Activated CD4-positive, alpha-beta T cell treated with anti-CD3 and anti-CD28 coated beads, Interleukin-2, amount 10 ng/mL, durations not matched to agents 7 days and 5 days (primary cell): ENCODE results near the gene WDR55. TPM values are rescaled to one million over a fixed set of nuclear protein-coding genes. Genes with fewer than 3 reads are reported as not detected.
"Not testable (repeated sequence)": the region's sequence is repeated elsewhere in the genome, so short reads cannot be mapped to it uniquely, and the experiment has no call there.

ENCODE experiments used
- CTCF ChIA-PET: fragments of 350-600 bp; sonication (Branson Sonifier 250); formaldehyde crosslinking; loops from one replicate; lab custom pipeline; 2021; ENCODE audit warnings: antibody characterized with exemption; lab: Charles Lee
- POLR2A ChIA-PET: fragments of 350-600 bp; sonication (Branson Sonifier 250); formaldehyde crosslinking; loops from one replicate; lab custom pipeline; 2021; ENCODE audit warnings: antibody characterized with exemption; lab: Charles Lee
- DNase-seq: peaks from one replicate; pipeline ENCODE4 v3.0.0-alpha.2; 2020
- H3K27ac Mint-ChIP-seq: one replicate; pipeline ENCODE4 v1.8.0; 2021; ENCODE audit warnings: mild to moderate bottlenecking, moderate library complexity, mixed read lengths
- H3K27me3 Mint-ChIP-seq: one replicate; pipeline ENCODE4 v1.8.0; 2021; ENCODE audit warnings: mixed read lengths
- H3K36me3 Mint-ChIP-seq: one replicate; pipeline ENCODE4 v1.8.0; 2021; ENCODE audit warnings: low read depth, mixed read lengths
- H3K4me1 Mint-ChIP-seq: one replicate; pipeline ENCODE4 v1.8.0; 2021; ENCODE audit warnings: mixed read lengths
- H3K4me3 Mint-ChIP-seq: one replicate; pipeline ENCODE4 v1.8.0; 2021; ENCODE audit warnings: mild to moderate bottlenecking, moderate library complexity, mixed read lengths
- H3K9me3 Mint-ChIP-seq: one replicate; pipeline ENCODE4 v1.8.0; 2021; ENCODE audit warnings: mixed read lengths
- microRNA-seq: library from miRNA; unstranded; fragments of <30 nt; microRNA quantifications from one replicate; pipeline ENCODE4 v1.2.0, GENCODE V29; 2021; ENCODE audit warnings: borderline microRNAs expressed, borderline replicate concordance
- total RNA-seq, 2 experiments: library from RNA; stranded (reverse); gene quantifications; one replicate each; pipeline ENCODE4 v1.2.3, GENCODE V29; 2021

The WDR55 gene
- total RNA-seq, 2 experiments from 2014 or later = 33.7 to 37.1 TPM

GRCh38 chr5:140718266-140718592 lies 53.5 kb downstream of the WDR55 start:
- Mint-ChIP-seq H3K27me3 (peaks cover 19% of the 10 kb centered on the region), H3K27ac (no peak overlapping the region), H3K36me3 (no peaks in the 10 kb centered on the region), H3K9me3 (no peaks in the 10 kb centered on the region), H3K4me1 (peaks cover 7% of the 10 kb centered on the region), H3K4me3 (no peak overlapping the region)
- ChIA-PET CTCF (interaction anchor here (1.3 to 3.2 kb wide), 3 partner anchors 355 to 474 kb away, joined by 4 to 8 read pairs (median 7); partner anchors contain the start of gene SLC4A9), POLR2A (no interaction called here)
- DNase-seq = no peak

GRCh38 chr5:140720738-140721137 lies 56.0 kb downstream of the WDR55 start:
- Mint-ChIP-seq H3K4me1 (peaks cover 12% of the 10 kb centered on the region), H3K27me3 (peaks cover 23% of the 10 kb centered on the region)
- H3K27ac Mint-ChIP-seq, H3K36me3 Mint-ChIP-seq, H3K9me3 Mint-ChIP-seq, H3K4me3 Mint-ChIP-seq, POLR2A ChIA-PET, DNase-seq: not testable (repeated sequence)
- CTCF ChIA-PET = interaction anchor here (0.6 to 3.2 kb wide), 9 partner anchors 12 to 497 kb away, joined by 3 to 9 read pairs (median 4); partner anchors contain the start of gene SLC4A9

GRCh38 chr5:140721395-140721794 lies 56.7 kb downstream of the WDR55 start:
- CTCF ChIA-PET = interaction anchor here (0.6 to 2.9 kb wide), 6 partner anchors 159 to 477 kb away, joined by 3 to 7 read pairs (median 4); no protein-coding TSS in a partner anchor
- H3K27ac Mint-ChIP-seq, H3K4me3 Mint-ChIP-seq, DNase-seq, H3K9me3 Mint-ChIP-seq, H3K36me3 Mint-ChIP-seq, POLR2A ChIA-PET: not testable (repeated sequence)
- Mint-ChIP-seq H3K4me1 (peaks cover 17% of the 10 kb centered on the region), H3K27me3 (peaks cover 27% of the 10 kb centered on the region)

Small RNA genes lying within 50 kb of the gene (microRNA-seq; reads per million reads assigned to microRNA genes)
- gene MIR3655 = 0.63 reads per million

Other genes starting within 250 kb of the WDR55 start
- gene EIF4EBP3, start 117.2 kb upstream of the WDR55 start, total RNA-seq = 1 to 10 TPM; 9.5 to 9.7 TPM
- 10 to 100 TPM; 32.4 to 38.0 TPM for gene SRA1, start 107.4 kb upstream of the WDR55 start, total RNA-seq
- gene APBB3, start 100.3 kb upstream of the WDR55 start, total RNA-seq = 10 to 100 TPM; 28.5 to 32.8 TPM
- gene SLC35A4, start 100.1 kb upstream of the WDR55 start, total RNA-seq = 10 to 100 TPM; 84.0 to 96.6 TPM
- under 1 TPM; 0.21 to 0.37 TPM for gene CD14, start 31.7 kb upstream of the WDR55 start, total RNA-seq
- 10 to 100 TPM; 33.5 to 38.8 TPM for gene TMCO6, start 25.5 kb upstream of the WDR55 start, total RNA-seq
- gene NDUFA2, start 17.3 kb upstream of the WDR55 start, total RNA-seq = 10 to 100 TPM; 76.3 to 79.9 TPM
- gene IK, start 17.1 kb upstream of the WDR55 start, total RNA-seq = 100 to 1,000 TPM; 121 to 161 TPM
- gene DND1, start 8.7 kb downstream of the WDR55 start, total RNA-seq = 1 to 10 TPM; 2.0 to 2.2 TPM
- 10 to 100 TPM; 71.5 to 76.5 TPM for gene HARS1, start 26.5 kb downstream of the WDR55 start, total RNA-seq
- gene HARS2, start 26.6 kb downstream of the WDR55 start, total RNA-seq = 10 to 100 TPM; 32.7 to 34.2 TPM
- 10 to 100 TPM; 52.4 to 61.3 TPM for gene ZMAT2, start 35.5 kb downstream of the WDR55 start, total RNA-seq
- not detected for gene PCDHA1, start 121.2 kb downstream of the WDR55 start, total RNA-seq
- not detected for gene PCDHA2, start 129.9 kb downstream of the WDR55 start, total RNA-seq
- not detected for gene PCDHA3, start 136.2 kb downstream of the WDR55 start, total RNA-seq
- gene PCDHA4, start 142.2 kb downstream of the WDR55 start, total RNA-seq = not detected
- gene PCDHA5, start 156.7 kb downstream of the WDR55 start, total RNA-seq = not detected
- gene PCDHA6, start 163.1 kb downstream of the WDR55 start, total RNA-seq = not detected
- gene PCDHA7, start 169.4 kb downstream of the WDR55 start, total RNA-seq = not detected
- gene PCDHA8, start 176.3 kb downstream of the WDR55 start, total RNA-seq = not detected
- gene PCDHA9, start 183.5 kb downstream of the WDR55 start, total RNA-seq = not detected
- not detected for gene PCDHA10, start 191.0 kb downstream of the WDR55 start, total RNA-seq
- gene PCDHA11, start 204.1 kb downstream of the WDR55 start, total RNA-seq = not detected
- not detected for gene PCDHA12, start 210.4 kb downstream of the WDR55 start, total RNA-seq
- gene PCDHA13, start 217.2 kb downstream of the WDR55 start, total RNA-seq = not detected